Activated T-helper 2 cell treated with anti-CD3 and anti-CD28 coated beads, Interferon-gamma antibody, Interleukin-2, Interleukin-4, amounts not matched to agents 10 μg/mL and 5 μg/mL and 100 μg/mL, durations not matched to agents 14 hours and 24 hours and 36 hours (primary cell): ENCODE measurements around the gene RPS3A. TPM values are rescaled to one million over a fixed set of nuclear protein-coding genes. Genes with fewer than 3 reads are reported as not detected.
"Not testable (repeated sequence)": the region's sequence is repeated elsewhere in the genome, so short reads cannot be mapped to it uniquely, and the experiment has no call there.

Source experiments
- DNase-seq: peaks from one replicate; pipeline ENCODE4 v3.0.0; 2021; ENCODE audit warnings: low spot score
- H3K27ac Mint-ChIP-seq: one replicate; pipeline ENCODE4 v1.8.0; 2021; ENCODE audit warnings: mixed read lengths
- H3K27me3 Mint-ChIP-seq: one replicate; pipeline ENCODE4 v1.8.0; 2021; ENCODE audit warnings: low read depth, mixed read lengths
- H3K36me3 Mint-ChIP-seq: one replicate; pipeline ENCODE4 v1.8.0; 2021; ENCODE audit warnings: low read depth, mixed read lengths
- H3K4me1 Mint-ChIP-seq: one replicate; pipeline ENCODE4 v1.8.0; 2021; ENCODE audit warnings: low read depth, mixed read lengths
- H3K4me3 Mint-ChIP-seq: one replicate; pipeline ENCODE4 v1.8.0; 2021; ENCODE audit warnings: low read depth, mild to moderate bottlenecking, moderate library complexity, mixed read lengths
- H3K9me3 Mint-ChIP-seq: one replicate; pipeline ENCODE4 v1.8.0; 2021; ENCODE audit warnings: mixed read lengths
- intact Hi-C: fragments of 100-400 bp; cut with micrococcal nuclease; formaldehyde crosslinking; loops from one replicate; pipeline ENCODE4 v1.15.1; 2023
- total RNA-seq: library from RNA; stranded (reverse); gene quantifications from 2 replicates; pipeline ENCODE4 v1.2.3, GENCODE V29; 2022

The RPS3A gene
- total RNA-seq, 1 donor from 2014 or later = 1,827 TPM

GRCh38 chr4:151133311-151133710, 33.9 kb downstream of the RPS3A start:
- DNase-seq = no peak
- no peaks in the 10 kb centered on the region for H3K36me3 Mint-ChIP-seq
- no peaks in the 10 kb centered on the region for H3K4me1 Mint-ChIP-seq
- H3K4me3 Mint-ChIP-seq = no peak overlapping the region
- intact Hi-C loops = no loop called here
- no peaks in the 10 kb centered on the region for H3K9me3 Mint-ChIP-seq
- H3K27ac Mint-ChIP-seq = no peak overlapping the region
- H3K27me3 Mint-ChIP-seq = no peaks in the 10 kb centered on the region

- not testable (repeated sequence) for H3K4me1 Mint-ChIP-seq, H3K36me3 Mint-ChIP-seq
Measured at GRCh38 chr4:151136048-151136447, 36.6 kb downstream of the RPS3A start.

GRCh38 chr4:151139814-151140213, 40.4 kb downstream of the RPS3A start:
- no peak for DNase-seq
- no peaks in the 10 kb centered on the region for H3K36me3 Mint-ChIP-seq
- no peak overlapping the region for H3K4me3 Mint-ChIP-seq
- no peaks in the 10 kb centered on the region for H3K27me3 Mint-ChIP-seq
- intact Hi-C loops = no loop called here
- no peaks in the 10 kb centered on the region for H3K4me1 Mint-ChIP-seq
- H3K9me3 Mint-ChIP-seq = no peaks in the 10 kb centered on the region
- no peak overlapping the region for H3K27ac Mint-ChIP-seq

More at GRCh38 chr4:151136048-151136447, 36.6 kb downstream of the RPS3A start:
- intact Hi-C loops, DNase-seq, H3K27me3 Mint-ChIP-seq, H3K27ac Mint-ChIP-seq, H3K9me3 Mint-ChIP-seq, H3K4me3 Mint-ChIP-seq: not testable (repeated sequence)

DNA sequence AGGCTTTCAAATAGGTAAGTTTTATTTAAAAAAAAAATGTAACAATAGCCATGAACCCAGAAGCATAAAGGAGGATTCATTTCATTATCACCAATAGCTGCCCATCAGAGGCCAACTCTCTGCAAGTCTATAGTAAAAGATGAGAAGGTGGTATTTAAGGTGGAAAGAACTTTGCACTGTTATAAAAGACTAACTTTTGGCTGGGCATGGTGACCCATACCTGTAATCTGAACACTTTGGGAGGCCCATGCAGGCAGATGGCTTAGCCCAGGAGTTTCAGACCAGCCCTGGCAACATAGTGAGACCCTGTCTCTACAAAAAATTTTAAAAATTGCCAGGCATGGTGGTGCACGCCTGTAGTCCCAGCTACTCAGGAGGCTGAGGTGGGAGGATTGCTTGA, 43.3 kb downstream of the RPS3A start:
- no peak for DNase-seq
- no peaks in the 10 kb centered on the region for H3K27me3 Mint-ChIP-seq
- H3K9me3 Mint-ChIP-seq = no peaks in the 10 kb centered on the region
- no peak overlapping the region for H3K27ac Mint-ChIP-seq
- H3K4me3 Mint-ChIP-seq = no peak overlapping the region
- no peaks in the 10 kb centered on the region for H3K4me1 Mint-ChIP-seq
- intact Hi-C loops = no loop called here
- H3K36me3 Mint-ChIP-seq = no peaks in the 10 kb centered on the region

DNA sequence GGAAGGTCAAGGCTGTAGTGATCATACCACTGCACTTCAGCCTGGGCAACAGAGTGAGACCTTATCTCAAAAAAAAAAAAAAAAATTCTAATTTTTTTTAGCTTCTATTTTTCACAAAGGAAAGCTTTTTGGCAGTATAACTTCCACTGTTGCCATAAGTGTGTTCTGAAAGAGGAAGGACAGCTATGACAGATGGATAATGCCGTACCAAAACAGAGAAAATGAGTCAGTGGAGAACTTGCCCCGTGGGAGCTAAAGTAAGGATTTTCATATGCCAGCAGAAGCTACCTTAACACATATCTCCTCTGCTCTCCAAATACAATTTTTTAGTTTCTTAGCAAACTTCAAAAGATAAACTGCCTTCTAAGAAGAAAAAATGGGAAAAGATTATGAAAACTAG, 43.7 kb downstream of the RPS3A start:
- Mint-ChIP-seq H3K9me3 (no peaks in the 10 kb centered on the region), H3K4me1 (no peaks in the 10 kb centered on the region), H3K27ac (no peak overlapping the region), H3K27me3 (no peaks in the 10 kb centered on the region), H3K36me3 (no peaks in the 10 kb centered on the region), H3K4me3 (no peak overlapping the region)
- DNase-seq = no peak
- intact Hi-C loops = no loop called here

DNA sequence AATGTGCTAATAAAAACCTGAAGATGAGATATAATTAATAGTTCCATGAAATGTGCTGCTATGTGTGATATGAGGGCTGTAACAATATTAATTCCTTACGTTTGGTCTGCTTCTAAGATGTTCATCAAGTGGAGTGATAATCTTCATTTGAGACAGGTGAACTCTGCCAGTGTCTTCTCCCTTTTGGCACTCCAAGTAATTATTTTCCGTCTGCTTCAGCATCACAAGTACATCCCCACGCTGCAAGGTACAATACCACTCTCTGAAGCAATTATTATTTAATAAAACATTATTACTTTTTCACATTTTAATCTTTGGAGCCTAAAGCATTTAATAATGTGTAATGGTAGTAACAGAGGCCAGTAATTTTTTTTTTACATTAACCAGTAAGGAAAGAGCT, 44.4 kb downstream of the RPS3A start:
- Mint-ChIP-seq H3K36me3 (no peaks in the 10 kb centered on the region), H3K27ac (no peak overlapping the region), H3K9me3 (no peaks in the 10 kb centered on the region), H3K27me3 (no peaks in the 10 kb centered on the region), H3K4me1 (no peaks in the 10 kb centered on the region), H3K4me3 (no peak overlapping the region)
- intact Hi-C loops = no loop called here
- DNase-seq = no peak

DNA sequence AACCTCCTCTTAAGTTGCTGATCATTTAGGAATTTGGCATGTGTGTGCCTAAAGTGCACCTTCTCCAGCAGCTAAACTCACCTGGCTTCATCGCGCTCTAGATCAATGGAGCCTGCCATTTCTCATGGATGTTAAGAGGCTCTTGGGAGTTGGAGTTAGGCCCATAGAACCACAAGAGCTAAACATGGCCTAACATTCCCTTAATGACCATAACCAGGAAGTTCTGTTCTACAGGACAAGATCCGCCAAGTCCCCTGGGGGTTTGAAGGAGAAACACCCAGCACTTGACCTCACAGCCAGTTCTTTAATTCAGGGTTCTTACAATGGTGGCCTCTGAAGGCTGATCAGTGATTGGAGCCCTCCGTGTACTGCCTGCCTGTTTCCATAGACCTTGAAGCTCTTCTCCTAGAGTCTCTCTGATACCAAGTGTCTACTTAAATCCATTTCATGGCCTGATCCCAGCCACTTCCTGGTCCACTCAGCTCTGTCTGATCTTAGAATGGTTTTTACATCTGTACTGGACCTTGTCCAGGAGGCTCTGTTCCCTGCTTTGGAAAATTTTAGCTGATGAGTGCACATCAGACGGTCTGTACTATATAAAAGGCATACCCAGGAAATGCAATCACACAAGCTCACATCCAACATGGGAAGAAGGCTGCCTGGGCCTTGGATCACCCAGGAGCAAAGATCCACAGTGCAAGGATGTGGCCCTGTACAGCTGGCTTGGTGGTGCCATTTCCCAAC, 45.1 kb downstream of the RPS3A start:
- Mint-ChIP-seq H3K4me1 (no peaks in the 10 kb centered on the region), H3K9me3 (no peaks in the 10 kb centered on the region), H3K27me3 (no peaks in the 10 kb centered on the region), H3K4me3 (no peak overlapping the region), H3K36me3 (no peaks in the 10 kb centered on the region), H3K27ac (no peak overlapping the region)
- intact Hi-C loops = no loop called here
- no peak for DNase-seq

- intact Hi-C loops = no loop called here
- Mint-ChIP-seq H3K9me3 (no peaks in the 10 kb centered on the region), H3K27ac (no peak overlapping the region), H3K27me3 (peaks cover 6% of the 10 kb centered on the region), H3K36me3 (no peaks in the 10 kb centered on the region), H3K4me3 (no peak overlapping the region), H3K4me1 (peaks cover 3% of the 10 kb centered on the region)
- DNase-seq = no peak
Measured at GRCh38 chr4:151147000-151147399, 47.6 kb downstream of the RPS3A start.

DNA sequence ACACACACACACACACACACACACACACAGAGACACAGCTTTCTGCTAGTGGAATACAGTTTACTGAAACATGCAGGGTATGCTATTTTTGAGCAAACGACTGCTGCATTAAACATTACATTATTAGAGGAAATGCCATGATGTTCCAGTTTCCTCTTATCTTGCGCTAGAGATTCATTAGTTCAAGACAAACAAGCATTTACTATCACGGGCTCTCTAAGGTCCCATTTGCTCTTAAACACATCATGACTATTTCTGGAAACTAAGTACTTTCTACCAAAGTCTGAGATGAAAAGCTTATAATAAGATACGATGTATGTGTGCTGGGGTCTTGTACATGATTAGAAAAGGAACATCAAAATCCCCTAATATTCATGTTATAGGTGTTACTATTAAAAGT, 48.8 kb downstream of the RPS3A start:
- no peak overlapping the region for H3K4me3 Mint-ChIP-seq
- H3K9me3 Mint-ChIP-seq = no peaks in the 10 kb centered on the region
- DNase-seq = no peak
- intact Hi-C loops = no loop called here
- H3K27me3 Mint-ChIP-seq = peaks cover 6% of the 10 kb centered on the region
- H3K4me1 Mint-ChIP-seq = peaks cover 3% of the 10 kb centered on the region
- H3K27ac Mint-ChIP-seq = no peak overlapping the region
- H3K36me3 Mint-ChIP-seq = no peaks in the 10 kb centered on the region

GRCh38 chr4:151150821-151151580, 51.6 kb downstream of the RPS3A start:
- DNase-seq = no peak
- Mint-ChIP-seq H3K4me3 (no peak overlapping the region), H3K27me3 (peaks cover 6% of the 10 kb centered on the region), H3K4me1 (peaks cover 3% of the 10 kb centered on the region), H3K9me3 (no peaks in the 10 kb centered on the region), H3K36me3 (no peaks in the 10 kb centered on the region), H3K27ac (no peak overlapping the region)
- intact Hi-C loops = no loop called here

- Mint-ChIP-seq H3K4me3 (no peak overlapping the region), H3K9me3 (no peaks in the 10 kb centered on the region), H3K27me3 (peaks cover 6% of the 10 kb centered on the region), H3K27ac (no peak overlapping the region), H3K36me3 (no peaks in the 10 kb centered on the region), H3K4me1 (peaks cover 3% of the 10 kb centered on the region)
- intact Hi-C loops = no loop called here
- DNase-seq = no peak
Measured at GRCh38 chr4:151152028-151152427, 52.6 kb downstream of the RPS3A start.

GRCh38 chr4:151153585-151153984, 54.2 kb downstream of the RPS3A start:
- no peak for DNase-seq
- H3K4me1 Mint-ChIP-seq = peaks cover 3% of the 10 kb centered on the region
- H3K9me3 Mint-ChIP-seq = no peaks in the 10 kb centered on the region
- no peak overlapping the region for H3K27ac Mint-ChIP-seq
- no peaks in the 10 kb centered on the region for H3K36me3 Mint-ChIP-seq
- no peak overlapping the region for H3K4me3 Mint-ChIP-seq
- intact Hi-C loops = no loop called here
- peaks cover 6% of the 10 kb centered on the region for H3K27me3 Mint-ChIP-seq
